H9 (cell line): ENCODE results near the gene BCAS3. TPM values are rescaled to one million over a fixed set of nuclear protein-coding genes. Genes with fewer than 3 reads are reported as not detected.

Source experiments
- DNase-seq: peaks from one replicate; pipeline ENCODE4 v3.0.0-alpha.2; 2017
- H2AFZ ChIP-seq: one replicate; pipeline ENCODE4 v1.6.1; 2013; ENCODE audit warnings: mild to moderate bottlenecking, low read length, control low read depth, moderate library complexity
- H2AK5ac ChIP-seq: 2 replicates; pipeline ENCODE4 v1.6.1; 2013; ENCODE audit warnings: low read length, control low read depth, mixed read lengths; ENCODE audit not compliant: insufficient read length
- H2BK120ac ChIP-seq: one replicate; pipeline ENCODE4 v1.6.1; 2013; ENCODE audit warnings: low read depth, mild to moderate bottlenecking, low read length, control low read depth, inconsistent platforms; ENCODE audit not compliant: poor library complexity, severe bottlenecking
- H2BK12ac ChIP-seq: 2 replicates; pipeline ENCODE4 v1.6.1; 2013; ENCODE audit warnings: low read length, control low read depth, mixed read lengths, low read depth; ENCODE audit not compliant: insufficient read length
- H2BK15ac ChIP-seq: 2 replicates; pipeline ENCODE4 v1.6.1; 2013; ENCODE audit warnings: low read depth, low read length, control low read depth
- H2BK20ac ChIP-seq: one replicate; pipeline ENCODE4 v1.6.1; 2013; ENCODE audit warnings: low read depth, mild to moderate bottlenecking, low read length, control low read depth, inconsistent platforms; ENCODE audit not compliant: poor library complexity, severe bottlenecking
- H2BK5ac ChIP-seq: 2 replicates; pipeline ENCODE4 v1.6.1; 2013; ENCODE audit warnings: low read length, control low read depth, mixed read lengths; ENCODE audit not compliant: insufficient read length
- H3K14ac ChIP-seq: 2 replicates; pipeline ENCODE4 v1.6.1; 2013; ENCODE audit warnings: low read length, control low read depth; ENCODE audit not compliant: insufficient read depth
- H3K18ac ChIP-seq: 2 replicates; pipeline ENCODE4 v1.6.1; 2013; ENCODE audit warnings: low read depth, mild to moderate bottlenecking, mixed read lengths, low read length, control low read depth; ENCODE audit not compliant: insufficient read length
- H3K23ac ChIP-seq: 2 replicates; pipeline ENCODE4 v1.6.1; 2013; ENCODE audit warnings: low read length, control low read depth, mixed read lengths, low read depth; ENCODE audit not compliant: insufficient read length
- H3K23me2 ChIP-seq: 2 replicates; pipeline ENCODE4 v1.6.1; 2013; ENCODE audit warnings: low read depth, mild to moderate bottlenecking, mixed read lengths, low read length, control low read depth; ENCODE audit not compliant: insufficient read length, poor library complexity, severe bottlenecking
- H3K27ac ChIP-seq: 2 replicates; pipeline ENCODE4 v1.5.1; 2013; ENCODE audit warnings: low read length, control low read depth, mixed read lengths, low read depth; ENCODE audit not compliant: insufficient read length
- H3K27me3 ChIP-seq: 2 replicates; pipeline ENCODE4 v1.6.1; 2013; ENCODE audit warnings: low read length, control low read depth, inconsistent platforms; ENCODE audit not compliant: insufficient read depth
- H3K4ac ChIP-seq: 2 replicates; pipeline ENCODE4 v1.6.1; 2013; ENCODE audit warnings: low read depth, mild to moderate bottlenecking, control low read depth, inconsistent platforms, low read length, moderate library complexity
- H3K4me1 ChIP-seq: 2 replicates; pipeline ENCODE4 v1.6.1; 2013; ENCODE audit warnings: low read length, control low read depth, inconsistent platforms; ENCODE audit not compliant: insufficient read depth
- H3K4me2 ChIP-seq: 2 replicates; pipeline ENCODE4 v1.6.1; 2013; ENCODE audit warnings: low read length, control low read depth, mixed read lengths; ENCODE audit not compliant: insufficient read length, insufficient read depth
- H3K56ac ChIP-seq: 2 replicates; pipeline ENCODE4 v1.6.1; 2013; ENCODE audit warnings: low read depth, mild to moderate bottlenecking, mixed read lengths, low read length, control low read depth; ENCODE audit not compliant: insufficient read length
- H3K79me1 ChIP-seq: 2 replicates; pipeline ENCODE4 v1.6.1; 2013; ENCODE audit warnings: low read depth, mild to moderate bottlenecking, moderate library complexity, low read length, control low read depth, inconsistent platforms; ENCODE audit not compliant: insufficient read depth, poor library complexity, severe bottlenecking
- H3K79me2 ChIP-seq: 2 replicates; pipeline ENCODE4 v1.6.1; 2013; ENCODE audit warnings: low read length, control low read depth, inconsistent platforms; ENCODE audit not compliant: insufficient read depth
- H3K9ac ChIP-seq: 2 replicates; pipeline ENCODE4 v1.6.1; 2013; ENCODE audit warnings: low read length, control low read depth, mixed read lengths; ENCODE audit not compliant: insufficient read length; ENCODE audit errors: extremely low read depth
- H3K9me3 ChIP-seq: one replicate; pipeline ENCODE4 v1.6.1; 2013; ENCODE audit warnings: low read depth, low read length, inconsistent platforms; ENCODE audit not compliant: control insufficient read depth
- H3T11ph ChIP-seq: one replicate; pipeline ENCODE4 v1.6.1; 2013; ENCODE audit warnings: mild to moderate bottlenecking, low read length, control low read depth, inconsistent platforms
- H4K20me1 ChIP-seq: one replicate; pipeline ENCODE4 v1.6.1; 2013; ENCODE audit not compliant: control insufficient read depth, insufficient read length, insufficient read depth
- H4K5ac ChIP-seq: 2 replicates; pipeline ENCODE4 v1.6.1; 2013; ENCODE audit warnings: low read depth, mild to moderate bottlenecking, mixed read lengths, low read length, control low read depth; ENCODE audit not compliant: insufficient read length
- H4K8ac ChIP-seq: replicated peaks from 2 replicates; pipeline ENCODE4 v1.6.1; 2013; ENCODE audit warnings: low read length, control low read depth, mixed read lengths, low read depth; ENCODE audit not compliant: insufficient read length
- H4K91ac ChIP-seq: 2 replicates; pipeline ENCODE4 v1.6.1; 2013; ENCODE audit warnings: low read depth, mild to moderate bottlenecking, moderate library complexity, mixed read lengths, low read length, control low read depth; ENCODE audit not compliant: insufficient read length
- H3K27ac Mint-ChIP-seq, 3 experiments: 2 replicates in 2 of 3; 3 replicates in 1 of 3; pipeline ENCODE4 v1.8.0; 2020 to 2021; ENCODE audit warnings: mixed read lengths in 3 of 3, mild to moderate bottlenecking in 1 of 3, moderate library complexity in 1 of 3
- H3K27me3 Mint-ChIP-seq: 2 replicates; pipeline ENCODE4 v1.8.0; 2021; ENCODE audit warnings: low read depth, mild to moderate bottlenecking, moderate library complexity, mixed read lengths
- H3K36me3 Mint-ChIP-seq, 3 experiments: 2 replicates in 2 of 3; 3 replicates in 1 of 3; pipeline ENCODE4 v1.8.0; 2020 to 2021; ENCODE audit warnings: low read depth in 3 of 3, mixed read lengths in 3 of 3; ENCODE audit not compliant: insufficient read depth in 1 of 3
- H3K4me1 Mint-ChIP-seq, 2 experiments: 2 replicates each; pipeline ENCODE4 v1.8.0; 2020; ENCODE audit warnings: mixed read lengths in 2 of 2
- H3K4me3 Mint-ChIP-seq, 2 experiments: 2 replicates in 1 of 2; 3 replicates in 1 of 2; pipeline ENCODE4 v1.8.0; 2020 to 2021; ENCODE audit warnings: mild to moderate bottlenecking in 2 of 2, mixed read lengths in 2 of 2, moderate library complexity in 1 of 2
- H3K9me3 Mint-ChIP-seq, 2 experiments: 2 replicates in 1 of 2; 3 replicates in 1 of 2; pipeline ENCODE4 v1.8.0; 2020; ENCODE audit warnings: mild to moderate bottlenecking in 2 of 2, mixed read lengths in 2 of 2, moderate library complexity in 1 of 2
- CTCF ChIP-seq: fragments of 200-600 bp; sonication (generic); conservative IDR thresholded peaks from 3 replicates; pipeline ENCODE4 v1.8.0; 2021; ENCODE audit warnings: antibody characterized with exemption, mild to moderate bottlenecking
- WGBS: extraction: QIAGEN DNeasy Blood & Tissue Kit; methylation state at CpG from one replicate; pipeline ENCODE4 v1.1.7; 2013; ENCODE audit warnings: missing lambda C conversion rate, low lambda C conversion rate, mixed read lengths; ENCODE audit not compliant: insufficient read length; ENCODE audit errors: extremely low coverage; 5-methylcytosine and 5-hydroxymethylcytosine counted together
- total RNA-seq: library from RNA; stranded (reverse); gene quantifications from 2 replicates; pipeline ENCODE4 v1.2.1, GENCODE V29; 2021

BCAS3 gene
- total RNA-seq, 1 experiment from 2014 or later = 22.4 TPM

DNA sequence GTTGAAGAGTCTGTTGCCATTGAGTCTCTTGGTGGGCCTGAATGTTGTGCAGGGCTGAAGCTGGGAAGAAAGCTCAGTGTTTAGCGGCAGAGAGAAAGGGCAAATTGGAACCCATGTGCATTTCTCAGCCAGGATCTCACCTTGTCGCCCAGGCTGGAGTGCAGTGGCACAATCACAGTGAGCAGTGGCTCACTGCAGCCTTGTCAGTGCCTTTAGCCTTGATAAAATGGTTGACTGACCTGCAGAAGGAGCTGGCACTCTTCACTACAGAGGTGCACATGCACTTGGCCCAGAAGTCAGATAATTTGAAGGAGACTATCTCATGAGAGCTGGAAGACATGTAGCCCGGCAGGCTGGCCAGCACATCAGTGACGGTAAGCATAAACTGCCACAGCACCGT is 597.7 kb downstream of the BCAS3 start:
- no peak overlapping the region for H2AFZ ChIP-seq
- no peak overlapping the region for H3T11ph ChIP-seq
- H2BK20ac ChIP-seq = no peak overlapping the region
- H3K36me3 Mint-ChIP-seq = no peaks in the 10 kb centered on the region
- no peaks in the 10 kb centered on the region for H3K4me1 ChIP-seq
- H3K27me3 ChIP-seq = no peaks in the 10 kb centered on the region
- H3K9me3 ChIP-seq = no peaks in the 10 kb centered on the region
- H3K27me3 Mint-ChIP-seq = no peaks in the 10 kb centered on the region
- H3K9ac ChIP-seq = no peak overlapping the region
- H3K18ac ChIP-seq = no peak overlapping the region
- H3K23ac ChIP-seq = no peak overlapping the region
- peaks cover 9% of the 10 kb centered on the region in 2 experiments for H3K4me1 Mint-ChIP-seq
- no peak overlapping the region for H3K4me3 Mint-ChIP-seq
- H4K20me1 ChIP-seq = no peaks in the 10 kb centered on the region
- no peak overlapping the region for H3K56ac ChIP-seq
- no peak overlapping the region for H2AK5ac ChIP-seq
- H3K9me3 Mint-ChIP-seq = no peaks in the 10 kb centered on the region
- TF ChIP-seq CTCF = no peak
- H3K79me2 ChIP-seq = no peaks in the 10 kb centered on the region
- no peak overlapping the region for H4K5ac ChIP-seq
- no peak overlapping the region for H3K27ac ChIP-seq
- no CpG with 5 or more reads among the region's 5 CpGs for WGBS
- H2BK15ac ChIP-seq = no peak overlapping the region
- no peaks in the 10 kb centered on the region for H3K23me2 ChIP-seq
- no peak overlapping the region for H3K4ac ChIP-seq
- no peak overlapping the region for H3K4me2 ChIP-seq
- H2BK5ac ChIP-seq = no peak overlapping the region
- no peak for DNase-seq
- no peak overlapping the region for H4K8ac ChIP-seq
- no peak overlapping the region for H2BK12ac ChIP-seq
- no peak overlapping the region for H3K14ac ChIP-seq
- no peak overlapping the region for H4K91ac ChIP-seq
- no peak overlapping the region for H2BK120ac ChIP-seq
- no peak overlapping the region for H3K27ac Mint-ChIP-seq
- no peaks in the 10 kb centered on the region for H3K79me1 ChIP-seq
